Cardiac septum (tissue), 1 donor: ENCODE measurements around the gene TENM4. TPM values are rescaled to one million over a fixed set of nuclear protein-coding genes. Genes with fewer than 3 reads are reported as not detected.

ENCODE experiments used
- DNase-seq: peaks from one replicate; pipeline ENCODE4 v3.0.0-alpha.2; 2020; ENCODE audit warnings: low spot score
- intact Hi-C: fragments of 100-400 bp; cut with DNase I; formaldehyde crosslinking; loops from one replicate; pipeline ENCODE4 v1.14.0; 2022
- total RNA-seq: library from RNA; stranded (reverse); fragmentation: NEBNext Ultra II Directional; extraction: Animal tissue kit (Norgen Biotek cat#: 25700); gene quantifications from one replicate; pipeline ENCODE4 v1.2.1, GENCODE V29; 2021
- donor health status: DM: no; HTN: no; CAD: no.

The TENM4 gene
- total RNA-seq, 1 donor from 2014 or later = 3.4 TPM

GRCh38 chr11:78878631-78879030 lies 562.2 kb downstream of the TENM4 start:
- no peak for DNase-seq
- intact Hi-C loops = no loop called here

- no peak for DNase-seq
- intact Hi-C loops = no loop called here
Observed at GRCh38 chr11:78876676-78877075, 564.2 kb downstream of the TENM4 start.

- intact Hi-C loops = no loop called here
- no peak for DNase-seq
Observed at GRCh38 chr11:78870655-78871054, 570.2 kb downstream of the TENM4 start.

- no peak for DNase-seq
- intact Hi-C loops = no loop called here
Observed at GRCh38 chr11:78869293-78869692, 571.5 kb downstream of the TENM4 start.

GRCh38 chr11:78868563-78868962 lies 572.3 kb downstream of the TENM4 start:
- DNase-seq = no peak
- intact Hi-C loops = no loop called here

GRCh38 chr11:78860720-78861422 lies 580.0 kb downstream of the TENM4 start:
- intact Hi-C loops = no loop called here
- DNase-seq = no peak

GRCh38 chr11:78857688-78858087 lies 583.1 kb downstream of the TENM4 start:
- DNase-seq = no peak
- intact Hi-C loops = no loop called here

GRCh38 chr11:78856211-78856610 lies 584.6 kb downstream of the TENM4 start:
- no peak for DNase-seq
- intact Hi-C loops = no loop called here

GRCh38 chr11:78855116-78855515 lies 585.7 kb downstream of the TENM4 start:
- DNase-seq = no peak

GRCh38 chr11:78853521-78853920 lies 587.3 kb downstream of the TENM4 start:
- intact Hi-C loops = no loop called here
- DNase-seq = no peak

More at GRCh38 chr11:78855116-78855515, 585.7 kb downstream of the TENM4 start:
- intact Hi-C loops = no loop called here

- intact Hi-C loops = no loop called here
- DNase-seq = no peak
Observed at GRCh38 chr11:78851878-78852586, 588.8 kb downstream of the TENM4 start.

- intact Hi-C loops = no loop called here
- DNase-seq = no peak
Observed at GRCh38 chr11:78850078-78850477, 590.8 kb downstream of the TENM4 start.

GRCh38 chr11:78846269-78846668 lies 594.6 kb downstream of the TENM4 start:
- no peak for DNase-seq
- intact Hi-C loops = no loop called here

- DNase-seq = no peak
- intact Hi-C loops = no loop called here
Observed at GRCh38 chr11:78845496-78845895, 595.3 kb downstream of the TENM4 start.

- DNase-seq = no peak
- intact Hi-C loops = no loop called here
Observed at GRCh38 chr11:78841456-78842060, 599.3 kb downstream of the TENM4 start.

- DNase-seq = no peak
- intact Hi-C loops = no loop called here
Observed at GRCh38 chr11:78840623-78841022, 600.2 kb downstream of the TENM4 start.

- no peak for DNase-seq
- intact Hi-C loops = no loop called here
Observed at GRCh38 chr11:78840200-78840599, 600.6 kb downstream of the TENM4 start.

- intact Hi-C loops = no loop called here
- no peak for DNase-seq
Observed at GRCh38 chr11:78838417-78838816, 602.4 kb downstream of the TENM4 start.

GRCh38 chr11:78835646-78836045 lies 605.2 kb downstream of the TENM4 start:
- no peak for DNase-seq

GRCh38 chr11:78834886-78835285 lies 605.9 kb downstream of the TENM4 start:
- intact Hi-C loops = no loop called here
- DNase-seq = no peak

More at GRCh38 chr11:78835646-78836045, 605.2 kb downstream of the TENM4 start:
- intact Hi-C loops = no loop called here

GRCh38 chr11:78833237-78833636 lies 607.6 kb downstream of the TENM4 start:
- intact Hi-C loops = no loop called here
- no peak for DNase-seq
